Activated CD8-positive, alpha-beta T cell treated with anti-CD3 and anti-CD28 coated beads for 36 hours (primary cell): ENCODE measurements around the gene PIK3R4. TPM values are rescaled to one million over a fixed set of nuclear protein-coding genes. Genes with fewer than 3 reads are reported as not detected.

Experiments
- ATAC-seq: fragments of 200-7000 bp; cut with Tn5 transposase; one replicate; pipeline ENCODE4 v1.10.0; 2021; ENCODE audit warnings: mild to moderate bottlenecking, moderate library complexity
- CTCF ChIA-PET: fragments of 350-600 bp; sonication (Branson Sonifier 250); formaldehyde crosslinking; loops from one replicate; lab custom pipeline; 2021; ENCODE audit warnings: antibody characterized with exemption; lab: Charles Lee
- POLR2A ChIA-PET: fragments of 350-600 bp; sonication (Branson Sonifier 250); formaldehyde crosslinking; loops from one replicate; lab custom pipeline; 2021; ENCODE audit warnings: antibody characterized with exemption; lab: Charles Lee
- DNase-seq: peaks from one replicate; pipeline ENCODE4 v3.0.0-alpha.2; 2020
- H3K27ac Mint-ChIP-seq: one replicate; pipeline ENCODE4 v1.8.0; 2021; ENCODE audit warnings: mild to moderate bottlenecking, mixed read lengths
- H3K27me3 Mint-ChIP-seq: one replicate; pipeline ENCODE4 v1.8.0; 2021; ENCODE audit warnings: mixed read lengths
- H3K36me3 Mint-ChIP-seq: one replicate; pipeline ENCODE4 v1.8.0; 2021; ENCODE audit warnings: low read depth, mixed read lengths
- H3K4me1 Mint-ChIP-seq: one replicate; pipeline ENCODE4 v1.8.0; 2021; ENCODE audit warnings: low read depth, mixed read lengths
- H3K4me3 Mint-ChIP-seq: one replicate; pipeline ENCODE4 v1.8.0; 2021; ENCODE audit warnings: mild to moderate bottlenecking, moderate library complexity, mixed read lengths
- H3K9me3 Mint-ChIP-seq: one replicate; pipeline ENCODE4 v1.8.0; 2021; ENCODE audit warnings: mixed read lengths
- intact Hi-C: fragments of 100-400 bp; cut with micrococcal nuclease; formaldehyde crosslinking; loops from one replicate; pipeline ENCODE4 v1.10.0; 2022
- total RNA-seq, 2 experiments: library from RNA; stranded (reverse); gene quantifications; one replicate each; pipeline ENCODE4 v1.2.3, GENCODE V29; 2021
- TF ChIP-seq, protein P1 (sequence below): fragments of 200-600 bp; IDR thresholded peaks from one replicate; pipeline ENCODE4 v1.8.0; 2022; ENCODE audit warnings: antibody characterized with exemption, mild to moderate bottlenecking

The PIK3R4 gene
- total RNA-seq, 2 experiments from 2014 or later = 27.4 to 28.4 TPM

DNA sequence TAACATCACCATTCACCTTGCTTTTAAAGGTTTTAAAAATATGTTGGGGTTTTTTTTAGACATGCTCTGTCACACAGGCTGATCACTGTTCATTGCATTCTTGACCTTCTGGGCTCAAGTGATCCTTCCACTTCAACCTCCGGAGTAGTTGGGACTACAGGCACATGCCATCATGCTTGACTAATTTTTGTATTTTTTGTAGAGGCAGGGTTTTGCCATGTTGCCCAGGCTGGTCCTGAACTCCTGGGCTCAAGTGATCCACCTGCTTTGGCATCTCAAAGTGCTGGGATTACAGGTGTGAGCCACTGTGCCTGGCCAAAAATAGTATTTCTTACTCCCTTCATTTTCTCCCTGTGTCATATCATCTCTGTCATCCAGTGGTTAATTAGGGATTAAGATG lies 101.4 kb downstream of the PIK3R4 start:
- H3K9me3 Mint-ChIP-seq = no peaks in the 10 kb centered on the region
- no peaks in the 10 kb centered on the region for H3K36me3 Mint-ChIP-seq
- H3K4me1 Mint-ChIP-seq = no peaks in the 10 kb centered on the region
- POLR2A ChIA-PET = no interaction called here
- no peak for DNase-seq
- H3K27ac Mint-ChIP-seq = no peak overlapping the region
- H3K4me3 Mint-ChIP-seq = no peak overlapping the region
- intact Hi-C loops = no loop called here
- CTCF ChIA-PET = interaction anchor here (0.7 to 1.2 kb wide), 2 partner anchors 8 to 1474 kb away, joined by 3 read pairs; no protein-coding TSS in a partner anchor
- peaks cover 3% of the 10 kb centered on the region for H3K27me3 Mint-ChIP-seq
- ATAC-seq = no peak
- TF ChIP-seq, protein P1, sequence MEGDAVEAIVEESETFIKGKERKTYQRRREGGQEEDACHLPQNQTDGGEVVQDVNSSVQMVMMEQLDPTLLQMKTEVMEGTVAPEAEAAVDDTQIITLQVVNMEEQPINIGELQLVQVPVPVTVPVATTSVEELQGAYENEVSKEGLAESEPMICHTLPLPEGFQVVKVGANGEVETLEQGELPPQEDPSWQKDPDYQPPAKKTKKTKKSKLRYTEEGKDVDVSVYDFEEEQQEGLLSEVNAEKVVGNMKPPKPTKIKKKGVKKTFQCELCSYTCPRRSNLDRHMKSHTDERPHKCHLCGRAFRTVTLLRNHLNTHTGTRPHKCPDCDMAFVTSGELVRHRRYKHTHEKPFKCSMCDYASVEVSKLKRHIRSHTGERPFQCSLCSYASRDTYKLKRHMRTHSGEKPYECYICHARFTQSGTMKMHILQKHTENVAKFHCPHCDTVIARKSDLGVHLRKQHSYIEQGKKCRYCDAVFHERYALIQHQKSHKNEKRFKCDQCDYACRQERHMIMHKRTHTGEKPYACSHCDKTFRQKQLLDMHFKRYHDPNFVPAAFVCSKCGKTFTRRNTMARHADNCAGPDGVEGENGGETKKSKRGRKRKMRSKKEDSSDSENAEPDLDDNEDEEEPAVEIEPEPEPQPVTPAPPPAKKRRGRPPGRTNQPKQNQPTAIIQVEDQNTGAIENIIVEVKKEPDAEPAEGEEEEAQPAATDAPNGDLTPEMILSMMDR = no peak

DNA sequence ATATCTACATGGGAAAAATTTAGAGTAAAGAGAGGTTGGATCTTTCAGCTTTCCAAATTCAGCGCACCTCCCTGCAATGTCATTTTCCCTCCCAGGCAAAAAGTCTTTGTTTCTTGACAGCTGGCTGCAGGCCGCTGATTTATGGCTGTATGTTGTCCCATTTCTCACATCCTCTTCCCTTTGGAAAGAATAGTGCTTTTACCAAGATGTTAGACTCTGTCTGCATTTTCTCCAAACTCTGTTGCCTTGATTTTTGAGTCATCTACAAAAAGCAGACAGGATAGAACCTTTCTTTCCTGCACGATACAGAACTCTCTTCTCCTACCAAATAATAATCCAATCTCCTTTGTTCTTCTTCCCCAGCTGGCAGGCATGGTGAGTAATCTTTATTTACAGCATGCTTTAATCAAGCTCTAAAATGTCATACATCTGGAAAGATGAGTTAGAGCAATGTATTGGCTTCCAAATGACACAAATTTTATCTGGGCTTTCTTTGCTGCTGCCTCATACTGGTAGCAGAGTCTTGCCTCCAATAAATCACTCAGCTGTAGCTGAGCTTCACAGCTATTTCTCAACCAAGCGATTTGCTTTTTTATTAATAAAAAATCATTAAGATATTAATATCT lies 101.9 kb downstream of the PIK3R4 start:
- H3K9me3 Mint-ChIP-seq = no peaks in the 10 kb centered on the region
- ATAC-seq = no peak
- CTCF ChIA-PET = interaction anchor here (0.7 to 1.2 kb wide), 2 partner anchors 9 to 1475 kb away, joined by 3 read pairs; no protein-coding TSS in a partner anchor

DNA sequence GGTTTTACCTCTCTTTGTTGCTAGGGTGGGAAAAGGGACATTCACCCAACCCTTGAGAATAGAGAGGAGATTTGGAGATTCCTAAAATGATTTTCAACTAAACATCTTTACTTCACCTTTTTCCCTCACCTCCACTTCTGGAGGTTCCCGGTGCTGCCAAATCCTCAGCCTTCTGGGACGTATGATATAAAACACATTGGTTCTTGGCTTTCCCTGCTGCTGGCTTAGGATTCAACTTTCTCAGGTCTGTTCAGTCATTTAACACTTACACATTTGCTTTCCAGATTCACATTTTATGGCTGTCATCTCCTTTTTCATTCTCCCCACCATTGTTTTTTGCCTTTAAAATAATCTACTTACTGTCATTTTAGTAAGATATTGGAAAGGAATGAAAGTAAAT lies 106.6 kb downstream of the PIK3R4 start:
- no peak for DNase-seq
- H3K36me3 Mint-ChIP-seq = no peaks in the 10 kb centered on the region
- no peaks in the 10 kb centered on the region for H3K9me3 Mint-ChIP-seq
- H3K4me1 Mint-ChIP-seq = no peaks in the 10 kb centered on the region
- H3K27ac Mint-ChIP-seq = no peak overlapping the region
- no peak for ATAC-seq
- peaks cover 5% of the 10 kb centered on the region for H3K27me3 Mint-ChIP-seq
- intact Hi-C loops = no loop called here
- CTCF ChIA-PET = no interaction called here
- TF ChIP-seq, protein P1 = no peak
- H3K4me3 Mint-ChIP-seq = no peak overlapping the region
- POLR2A ChIA-PET = no interaction called here

More for the DNA sequence above, 101.9 kb downstream of the PIK3R4 start:
- H3K36me3 Mint-ChIP-seq = no peaks in the 10 kb centered on the region
- intact Hi-C loops = no loop called here
- H3K4me3 Mint-ChIP-seq = no peak overlapping the region
- TF ChIP-seq, protein P1 = no peak
- H3K4me1 Mint-ChIP-seq = no peaks in the 10 kb centered on the region
- POLR2A ChIA-PET = no interaction called here
- H3K27me3 Mint-ChIP-seq = peaks cover 3% of the 10 kb centered on the region
- no peak overlapping the region for H3K27ac Mint-ChIP-seq
- no peak for DNase-seq

DNA sequence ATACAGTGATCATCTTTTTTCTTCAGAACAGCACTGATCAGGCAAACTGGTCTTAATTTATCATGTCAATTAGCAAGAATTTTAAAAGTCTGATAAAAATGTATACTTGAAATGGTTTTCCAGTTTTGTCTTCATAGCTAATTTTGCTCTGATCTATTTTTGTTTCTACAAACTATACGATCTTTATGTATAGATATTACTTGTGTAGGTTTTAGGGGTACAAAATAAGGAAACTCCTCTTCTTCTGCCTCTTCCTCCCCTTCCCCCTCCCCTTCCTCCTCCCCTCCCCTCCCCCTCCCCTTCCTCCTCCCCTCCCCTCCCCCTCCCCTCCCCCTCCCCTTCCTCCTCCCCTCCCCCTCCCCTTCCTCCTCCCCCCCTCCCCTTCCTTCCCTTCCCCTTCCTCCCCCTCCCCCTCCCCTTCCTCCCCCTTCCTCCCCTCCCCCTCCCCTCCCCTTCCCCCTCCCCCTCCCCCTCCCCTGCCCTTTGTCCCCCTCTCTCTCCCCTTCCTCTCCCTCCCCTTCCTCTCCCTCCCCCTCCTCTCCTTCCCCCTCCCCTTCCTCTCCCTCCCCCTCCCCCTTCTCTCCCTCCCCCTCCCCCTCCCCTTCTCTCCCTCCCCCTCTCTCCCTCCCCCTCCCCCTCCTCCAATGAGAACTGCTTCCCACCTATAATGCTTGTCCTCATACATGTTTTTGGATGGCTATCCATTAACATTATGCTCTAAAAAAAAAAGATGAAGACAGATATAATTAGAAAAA lies 110.0 kb downstream of the PIK3R4 start:
- CTCF ChIA-PET = no interaction called here
- DNase-seq = no peak
- ATAC-seq = no peak
- intact Hi-C loops = no loop called here
- Mint-ChIP-seq H3K36me3 (no peaks in the 10 kb centered on the region), H3K4me3 (no peak overlapping the region), H3K27me3 (peaks cover 5% of the 10 kb centered on the region), H3K27ac (no peak overlapping the region), H3K4me1 (no peaks in the 10 kb centered on the region), H3K9me3 (no peaks in the 10 kb centered on the region)
- TF ChIP-seq, protein P1 = no peak
- POLR2A ChIA-PET = no interaction called here

DNA sequence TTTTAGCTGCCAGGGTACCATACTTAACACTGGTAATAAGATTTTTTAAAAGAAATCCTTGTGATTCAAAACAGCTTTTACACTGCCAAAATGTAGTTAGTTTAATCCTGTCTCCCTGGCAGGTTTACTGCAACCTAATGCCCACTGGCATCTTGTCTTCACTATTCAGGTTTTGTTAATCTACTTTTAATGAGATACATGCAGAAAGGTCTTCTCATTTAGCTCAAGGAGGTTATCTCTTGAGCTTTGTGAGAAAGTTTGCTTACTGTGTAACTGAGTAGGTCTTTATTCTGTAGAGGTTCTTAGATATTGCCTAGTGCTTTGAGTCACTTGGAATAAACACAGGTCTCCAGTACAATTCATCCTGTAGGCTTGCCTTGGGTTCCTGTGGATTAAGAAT lies 110.7 kb downstream of the PIK3R4 start:
- Mint-ChIP-seq H3K27ac (no peak overlapping the region), H3K27me3 (peaks cover 2% of the 10 kb centered on the region), H3K4me3 (no peak overlapping the region), H3K9me3 (no peaks in the 10 kb centered on the region), H3K4me1 (no peaks in the 10 kb centered on the region), H3K36me3 (no peaks in the 10 kb centered on the region)
- CTCF ChIA-PET = no interaction called here
- ATAC-seq = no peak
- TF ChIP-seq, protein P1 = no peak
- POLR2A ChIA-PET = no interaction called here
- DNase-seq = no peak
- intact Hi-C loops = no loop called here
